ENCODE data around the gene PSD2.
"Not testable (repeated sequence)": the region's sequence is repeated elsewhere in the genome, so short reads cannot be mapped to it uniquely, and the experiment has no call there.

The PSD2 gene

DNA sequence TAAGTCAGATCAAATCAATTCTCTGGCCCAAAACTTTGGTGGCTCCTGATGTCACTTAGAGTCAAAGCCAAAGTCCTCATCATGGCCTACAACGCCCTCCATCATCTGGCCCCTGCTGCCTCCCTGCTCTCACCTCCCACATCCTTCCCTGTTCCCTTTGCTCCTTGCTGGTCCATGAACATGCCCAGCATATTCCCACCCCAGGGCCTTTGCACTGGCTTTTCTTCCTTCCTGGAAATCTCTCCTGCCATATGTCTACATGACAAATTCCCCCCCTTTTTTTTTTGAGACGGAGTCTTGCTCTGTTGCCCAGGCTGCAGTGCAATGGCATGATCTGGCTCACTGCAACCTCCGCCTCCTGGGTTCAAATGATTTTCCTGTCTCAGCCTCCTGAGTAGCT, 11.1 kb upstream of the PSD2 start:
- DNase-seq, result no peak
- in situ Hi-C loops (cut with HindIII; ENCODE audit: low pct_ligation_motif_present, low pct_unique_long_range_greater_than_20kb, low sequenced_read_pairs), result no loop called here

DNA sequence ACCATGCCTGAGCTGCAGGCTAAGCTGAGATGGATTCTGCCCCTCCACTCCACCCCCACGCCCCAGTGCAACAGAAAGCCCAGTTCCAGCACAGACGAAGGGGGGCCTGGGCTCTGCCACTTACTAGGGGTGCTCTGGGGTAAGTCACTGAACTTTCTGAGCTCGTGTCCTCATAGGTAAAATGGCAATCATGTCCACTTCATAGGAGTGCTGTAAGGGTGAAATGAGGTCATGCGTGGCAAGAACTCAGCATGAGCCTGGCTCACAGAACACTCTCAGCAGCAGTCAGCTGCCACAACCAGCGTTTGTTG, 8.4 kb upstream of the PSD2 start:
- no peak for DNase-seq
- in situ Hi-C loops (cut with HindIII; ENCODE audit: low pct_ligation_motif_present, low pct_unique_long_range_greater_than_20kb, low sequenced_read_pairs), result no loop called here

DNA sequence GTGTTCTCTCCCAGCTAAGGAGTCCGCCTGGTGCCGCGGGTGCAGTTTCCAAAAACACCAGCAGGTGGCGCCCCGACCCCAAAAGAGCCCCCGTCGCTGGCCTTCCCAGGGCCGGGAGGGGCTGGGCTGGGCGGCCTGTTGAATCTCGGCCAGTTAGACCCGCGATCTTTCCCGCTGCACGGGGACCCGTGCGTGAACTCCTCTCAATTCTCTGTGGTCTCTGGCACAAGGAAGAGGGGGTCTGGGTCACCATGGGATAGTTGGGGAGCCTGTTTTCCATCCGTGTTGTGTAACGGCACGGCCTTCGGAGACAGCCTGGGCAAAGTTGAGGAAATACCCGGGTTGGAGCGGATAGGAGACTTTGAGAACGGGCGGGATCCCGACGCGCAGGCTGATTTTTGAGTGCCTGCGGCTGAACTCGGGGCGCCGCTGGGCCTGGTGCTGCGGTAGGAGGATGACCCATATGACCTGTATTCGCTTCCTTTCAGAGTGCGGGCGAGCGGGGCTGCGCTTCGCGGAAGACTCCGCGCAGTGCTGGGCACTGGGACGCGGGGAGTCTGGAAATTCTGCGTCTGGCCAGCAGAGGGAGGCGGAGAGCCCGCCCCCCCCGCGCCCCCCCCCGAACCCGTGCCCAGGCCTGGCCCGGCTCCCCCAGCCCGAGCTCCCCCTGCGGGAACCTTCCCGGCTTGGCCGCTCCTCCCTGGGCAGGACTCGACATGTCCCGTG, 7.9 kb upstream of the PSD2 start:
- in situ Hi-C loops (cut with HindIII; ENCODE audit: low pct_ligation_motif_present, low pct_unique_long_range_greater_than_20kb, low sequenced_read_pairs), result no loop called here
- DNase-seq, result peak; percentile 75

- in situ Hi-C loops (cut with HindIII; ENCODE audit: low pct_ligation_motif_present, low pct_unique_long_range_greater_than_20kb, low sequenced_read_pairs), result no loop called here
- DNase-seq, result no peak
Measured at GRCh38 chr5:139788294-139788910, 7.2 kb upstream of the PSD2 start.

DNA sequence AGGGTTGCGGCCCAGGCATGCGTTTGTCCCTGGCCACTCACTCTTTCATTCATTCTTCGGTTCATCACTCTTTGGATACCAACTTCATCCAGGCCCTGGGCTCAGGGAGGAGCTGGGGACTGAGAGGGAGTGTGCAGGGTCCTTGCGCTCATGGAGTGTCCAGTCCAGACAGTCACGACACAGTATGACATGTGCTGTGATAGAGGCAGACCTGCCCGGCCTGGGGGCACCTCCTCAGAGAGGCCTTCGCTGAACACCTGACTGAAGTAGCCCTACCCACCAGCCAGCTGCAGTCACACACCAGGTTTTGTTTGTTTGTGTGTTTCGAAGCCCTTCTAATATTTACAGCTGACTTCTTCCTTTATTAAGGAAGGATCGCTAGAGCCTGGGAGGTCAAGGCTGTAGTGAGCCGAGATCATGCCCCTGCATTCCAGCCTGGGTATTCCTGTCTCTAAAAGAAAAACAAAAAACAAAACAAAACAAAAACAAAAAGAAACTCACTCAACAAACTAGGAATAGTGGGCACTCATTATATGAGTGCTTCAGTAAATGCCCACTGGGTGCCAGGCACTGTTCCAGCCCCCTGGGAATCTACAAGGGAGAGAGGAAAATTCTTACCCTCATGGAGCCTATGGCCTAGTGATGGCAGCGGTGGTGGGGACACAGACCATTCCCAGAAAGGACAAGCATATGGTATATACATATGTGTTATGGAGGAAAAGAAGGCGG, 6.3 kb upstream of the PSD2 start:
- in situ Hi-C loops (cut with HindIII; ENCODE audit: low pct_ligation_motif_present, low pct_unique_long_range_greater_than_20kb, low sequenced_read_pairs), result no loop called here
- DNase-seq, result no peak

- DNase-seq, result no peak
- in situ Hi-C loops (cut with HindIII; ENCODE audit: low pct_ligation_motif_present, low pct_unique_long_range_greater_than_20kb, low sequenced_read_pairs), result no loop called here
Measured at GRCh38 chr5:139789845-139790189, 5.8 kb upstream of the PSD2 start.

DNA sequence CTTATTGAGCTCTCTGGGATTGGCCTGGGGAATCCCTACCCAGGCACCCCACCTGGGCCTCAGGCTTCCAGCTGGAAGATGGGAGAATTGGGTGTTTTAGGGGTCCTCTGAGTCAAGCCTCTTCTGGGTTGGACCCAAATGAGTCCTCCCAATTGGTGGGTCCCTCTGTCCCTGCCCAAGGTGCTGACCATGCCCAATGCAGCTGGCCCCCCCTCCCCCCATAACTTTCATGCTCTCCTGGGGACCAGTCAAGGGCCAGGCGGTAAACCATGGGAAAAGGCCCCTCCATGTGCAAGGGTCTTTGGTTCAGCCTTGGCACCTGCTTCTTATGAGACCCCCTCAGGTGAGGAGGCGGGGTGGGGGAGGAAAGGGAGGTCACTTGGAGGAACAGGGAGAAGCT, 3.4 kb upstream of the PSD2 start:
- in situ Hi-C loops (cut with HindIII; ENCODE audit: low pct_ligation_motif_present, low pct_unique_long_range_greater_than_20kb, low sequenced_read_pairs), result no loop called here
- no peak for DNase-seq

DNA sequence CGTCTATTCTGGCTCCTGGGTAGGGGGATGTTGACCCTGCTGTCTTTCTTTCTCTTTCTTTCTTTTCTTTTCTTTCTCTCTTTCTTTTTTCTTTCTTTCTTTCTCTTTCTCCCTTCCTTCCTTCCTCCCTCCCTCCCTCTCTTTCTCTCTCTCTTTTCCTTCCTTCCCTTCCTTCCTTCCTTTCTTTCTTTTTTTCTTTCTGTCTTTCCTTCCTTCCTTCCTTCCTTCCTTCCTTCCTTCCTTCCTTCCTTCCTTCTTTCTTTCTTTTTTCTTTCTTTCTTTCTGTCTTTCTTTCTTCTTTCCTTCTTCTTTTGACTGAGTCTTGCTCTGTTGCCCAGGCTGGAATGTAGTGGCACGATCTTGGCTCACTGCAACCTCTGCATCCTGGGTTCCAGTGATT, 3.0 kb upstream of the PSD2 start:
- DNase-seq; in situ Hi-C loops (cut with HindIII; ENCODE audit: low pct_ligation_motif_present, low pct_unique_long_range_greater_than_20kb, low sequenced_read_pairs): not testable (repeated sequence)

GRCh38 chr5:139794067-139794846, 1.4 kb upstream of the PSD2 start:
- DNase-seq, result no peak
- in situ Hi-C loops (cut with HindIII; ENCODE audit: low pct_ligation_motif_present, low pct_unique_long_range_greater_than_20kb, low sequenced_read_pairs), result no loop called here

DNA sequence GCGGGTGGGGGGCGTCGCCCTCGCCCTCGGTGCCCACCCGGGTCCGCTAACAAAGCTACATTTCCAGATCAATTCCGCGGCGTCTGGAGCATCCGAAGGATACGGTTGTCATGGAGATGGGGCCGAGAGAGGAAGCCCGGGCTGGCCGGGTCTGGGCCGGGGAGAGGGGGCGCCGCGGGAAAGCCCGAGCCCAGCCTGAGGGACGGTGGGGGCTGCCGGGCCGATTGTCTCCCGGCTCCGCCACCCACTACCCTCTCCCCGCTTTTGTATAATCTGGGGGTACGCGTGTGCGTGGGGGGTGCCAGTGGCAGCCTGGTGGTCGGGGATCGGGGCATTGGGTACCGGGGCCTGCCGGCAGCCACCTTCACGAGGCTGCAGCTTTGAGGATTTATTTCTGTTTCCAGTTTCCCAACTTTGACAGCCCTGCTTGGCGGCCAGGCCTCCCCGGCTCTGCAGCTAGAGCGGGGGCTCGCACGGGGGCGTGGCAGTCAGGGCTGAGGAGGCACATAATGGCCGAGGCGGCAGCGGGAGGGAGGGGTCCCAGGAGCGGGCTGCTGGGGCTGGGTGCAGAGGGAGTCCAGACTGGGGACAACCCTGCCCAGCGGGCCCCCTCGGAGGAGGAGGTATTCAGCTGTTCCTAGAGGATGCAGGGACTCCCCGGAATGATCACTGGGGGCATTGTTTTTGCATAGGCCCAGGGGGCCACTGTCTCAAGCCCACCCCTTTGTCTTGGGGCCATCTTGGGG, 626 bp downstream of the PSD2 start:
- in situ Hi-C loops (cut with HindIII; ENCODE audit: low pct_ligation_motif_present, low pct_unique_long_range_greater_than_20kb, low sequenced_read_pairs), result no loop called here
- no peak for DNase-seq

DNA sequence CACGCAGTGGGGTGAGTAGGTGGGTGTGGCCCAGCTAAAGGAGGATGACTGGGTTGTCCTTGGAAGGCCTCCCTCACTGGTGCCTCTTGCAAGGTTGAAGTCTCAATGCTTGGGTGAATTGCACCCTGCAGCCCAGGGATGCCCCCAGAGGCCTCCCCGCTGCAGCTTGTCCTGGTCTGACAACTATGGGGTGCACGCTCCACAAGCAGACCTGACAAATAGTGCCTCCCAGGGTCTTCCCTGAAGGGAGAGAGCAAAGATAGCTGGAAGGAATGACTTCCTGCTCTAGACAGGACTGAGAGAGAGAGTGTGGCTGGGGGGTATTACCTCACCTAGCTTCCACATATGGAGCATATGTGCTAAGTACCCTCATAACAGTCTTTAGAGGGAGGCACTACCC, 1.7 kb downstream of the PSD2 start:
- in situ Hi-C loops (cut with HindIII; ENCODE audit: low pct_ligation_motif_present, low pct_unique_long_range_greater_than_20kb, low sequenced_read_pairs), result no loop called here
- DNase-seq, result no peak

DNA sequence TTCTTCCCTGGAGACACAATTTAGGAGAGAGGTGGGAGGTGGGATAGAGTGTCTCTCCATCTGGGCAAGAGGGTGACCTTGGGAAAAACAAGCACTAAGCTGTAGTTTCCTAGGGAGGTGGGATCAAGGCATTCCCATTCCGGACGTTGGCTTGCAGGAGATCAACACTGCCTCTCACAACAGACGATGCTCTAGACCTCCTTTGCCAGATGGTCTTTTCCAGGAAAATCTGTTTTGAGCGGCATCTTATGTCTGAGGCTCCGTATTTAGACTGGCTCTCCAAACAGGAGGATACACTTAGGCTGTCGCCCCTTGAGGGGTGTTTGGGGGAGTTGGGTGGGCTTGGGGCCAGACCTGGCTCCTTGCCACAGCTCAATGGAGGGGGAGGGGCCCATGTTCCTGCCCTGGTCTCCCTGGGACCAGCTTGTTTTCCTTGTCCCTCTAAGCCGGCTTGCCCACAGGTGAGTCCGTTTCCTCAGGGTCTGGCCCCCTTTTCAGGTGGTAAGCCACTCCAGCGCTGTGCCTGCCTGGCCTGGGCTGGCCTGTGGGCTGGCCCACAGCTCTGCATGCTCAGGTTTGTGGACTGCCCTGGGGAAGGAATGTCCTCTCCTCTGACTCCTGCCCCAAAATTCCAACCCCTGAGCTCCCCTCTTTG, 2.4 kb downstream of the PSD2 start:
- no peak for DNase-seq
- in situ Hi-C loops (cut with HindIII; ENCODE audit: low pct_ligation_motif_present, low pct_unique_long_range_greater_than_20kb, low sequenced_read_pairs), result no loop called here

DNA sequence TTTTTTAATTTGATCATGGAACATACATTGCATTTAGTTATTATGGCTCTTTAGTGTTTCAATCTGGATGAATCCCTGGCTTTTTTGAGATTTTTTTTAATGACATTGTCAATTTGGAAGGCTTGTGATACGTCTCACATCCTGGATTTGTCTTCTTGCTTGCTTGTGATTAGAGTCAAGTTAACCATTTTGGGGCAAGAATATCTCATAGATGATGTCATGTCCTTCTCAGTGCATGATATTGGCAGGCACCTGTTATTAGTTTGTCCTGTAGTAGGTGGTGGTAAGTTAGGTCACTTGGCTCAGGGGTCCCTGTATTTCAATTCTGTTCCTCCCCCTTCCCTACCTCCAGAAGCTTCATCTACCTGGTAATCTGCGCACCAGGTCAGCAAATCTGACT, 3.3 kb downstream of the PSD2 start:
- in situ Hi-C loops (cut with HindIII; ENCODE audit: low pct_ligation_motif_present, low pct_unique_long_range_greater_than_20kb, low sequenced_read_pairs), result no loop called here

GRCh38 chr5:139799359-139799758, 3.8 kb downstream of the PSD2 start:
- DNase-seq, result peak; percentile 15
- in situ Hi-C loops (cut with HindIII; ENCODE audit: low pct_ligation_motif_present, low pct_unique_long_range_greater_than_20kb, low sequenced_read_pairs), result no loop called here

More for the DNA sequence above, 3.3 kb downstream of the PSD2 start:
- no peak for DNase-seq

DNA sequence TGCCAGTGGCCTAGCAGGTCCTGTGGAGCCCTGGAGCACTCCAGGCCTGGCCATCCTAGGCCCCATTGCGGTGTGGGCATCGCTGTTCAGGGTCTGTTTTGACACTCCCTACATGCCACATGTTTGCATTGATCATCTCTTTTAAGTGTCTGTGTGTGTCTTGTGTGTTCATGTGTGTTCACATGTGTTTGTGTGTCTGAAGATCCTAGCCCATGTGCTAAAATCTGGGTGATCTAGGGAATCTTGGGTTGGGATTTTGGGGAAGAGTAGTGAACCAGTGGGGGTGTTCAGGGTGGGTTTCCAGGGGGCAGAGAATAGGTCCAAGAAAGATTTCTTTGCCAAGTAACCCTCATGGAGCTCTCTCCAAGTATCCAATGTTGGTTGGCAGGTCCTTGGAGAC, 8.4 kb downstream of the PSD2 start:
- in situ Hi-C loops (cut with HindIII; ENCODE audit: low pct_ligation_motif_present, low pct_unique_long_range_greater_than_20kb, low sequenced_read_pairs), result no loop called here
- DNase-seq, result no peak

GRCh38 chr5:139804800-139805397, 9.3 kb downstream of the PSD2 start:
- no peak for DNase-seq
- in situ Hi-C loops (cut with HindIII; ENCODE audit: low pct_ligation_motif_present, low pct_unique_long_range_greater_than_20kb, low sequenced_read_pairs), result no loop called here

DNA sequence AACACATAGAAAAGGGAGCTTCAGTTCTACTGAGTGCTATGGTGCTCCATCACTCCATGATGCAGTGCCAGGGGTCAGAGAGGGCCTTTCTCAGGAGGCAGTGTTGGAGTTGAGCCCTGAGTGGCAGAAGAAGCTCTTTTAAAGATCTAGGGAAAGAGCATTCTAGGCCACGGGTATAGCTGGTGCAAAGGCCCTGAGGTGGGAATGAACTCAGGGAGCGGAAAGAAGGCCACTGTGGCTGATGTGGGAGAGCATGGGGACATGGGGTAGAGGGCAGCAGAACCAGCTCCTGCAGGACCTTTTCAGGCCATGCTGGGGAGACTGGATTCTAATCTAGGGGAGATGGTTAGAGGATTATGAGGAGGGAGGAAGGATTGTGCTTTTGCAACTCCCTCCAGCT, 9.9 kb downstream of the PSD2 start:
- in situ Hi-C loops (cut with HindIII; ENCODE audit: low pct_ligation_motif_present, low pct_unique_long_range_greater_than_20kb, low sequenced_read_pairs), result no loop called here
- no peak for DNase-seq

- in situ Hi-C loops (cut with HindIII; ENCODE audit: low pct_ligation_motif_present, low pct_unique_long_range_greater_than_20kb, low sequenced_read_pairs), result no loop called here
- no peak for DNase-seq
Measured at GRCh38 chr5:139806111-139806510, 10.5 kb downstream of the PSD2 start.

Data from ACHN (cell line).